HEK293T (cell line): Measurements from ENCODE around the gene ITGB2.

Experiments
- CTCF ChIA-PET: fragments of 350-600 bp; formaldehyde crosslinking; extraction: SDS; loops from one replicate; lab custom pipeline; 2021; ENCODE audit warnings: antibody characterized with exemption, inconsistent platforms; lab: Yijun Ruan, JAX
- POLR2A ChIA-PET: fragments of 350-600 bp; formaldehyde crosslinking; extraction: SDS; loops from one replicate; lab custom pipeline; 2020; ENCODE audit warnings: antibody characterized with exemption, inconsistent platforms; lab: Yijun Ruan, JAX
- DNase-seq: peaks from one replicate; pipeline ENCODE4 v3.0.0; 2012; ENCODE audit warnings: mixed read lengths; ENCODE audit errors: extremely low spot score
- ARNT ChIP-seq: fragments of 450-650 bp; IDR thresholded peaks from 2 replicates; pipeline ENCODE4 v1.6.1; 2017; ENCODE audit warnings: mild to moderate bottlenecking
- BHLHE40 ChIP-seq: fragments of 450-650 bp; IDR thresholded peaks from 2 replicates; pipeline ENCODE4 v1.6.1; 2016; ENCODE audit warnings: mild to moderate bottlenecking, moderate library complexity, borderline replicate concordance
- CTBP1 ChIP-seq: fragments of 450-650 bp; IDR thresholded peaks from 2 replicates; pipeline ENCODE4 v1.6.1; 2016; ENCODE audit warnings: borderline replicate concordance
- ELF4 ChIP-seq: fragments of 450-650 bp; IDR thresholded peaks from 2 replicates; pipeline ENCODE4 v1.6.1; 2017; ENCODE audit warnings: antibody characterized with exemption
- FOXA1 ChIP-seq: fragments of 450-650 bp; IDR thresholded peaks from 2 replicates; pipeline ENCODE4 v1.6.1; 2016; ENCODE audit warnings: mild to moderate bottlenecking
- FOXK2 ChIP-seq: fragments of 450-650 bp; IDR thresholded peaks from 2 replicates; pipeline ENCODE4 v1.6.1; 2016; ENCODE audit warnings: mild to moderate bottlenecking
- FOXM1 ChIP-seq: fragments of 450-650 bp; IDR thresholded peaks from 2 replicates; pipeline ENCODE4 v1.6.1; 2017; ENCODE audit warnings: mild to moderate bottlenecking, borderline replicate concordance
- HDGF ChIP-seq: fragments of 450-650 bp; IDR thresholded peaks from 2 replicates; pipeline ENCODE4 v1.6.1; 2017; ENCODE audit warnings: antibody characterized with exemption, borderline replicate concordance
- L3MBTL2 ChIP-seq: fragments of 450-650 bp; conservative IDR thresholded peaks from 2 replicates; pipeline ENCODE4 v1.6.1; 2016; ENCODE audit warnings: mild to moderate bottlenecking
- LEF1 ChIP-seq: fragments of 450-650 bp; IDR thresholded peaks from 2 replicates; pipeline ENCODE4 v1.6.1; 2017; ENCODE audit warnings: mild to moderate bottlenecking, borderline replicate concordance
- NFRKB ChIP-seq: fragments of 450-650 bp; IDR thresholded peaks from 2 replicates; pipeline ENCODE4 v1.6.1; 2016; ENCODE audit warnings: mild to moderate bottlenecking, moderate library complexity
- SP1 ChIP-seq: fragments of 450-650 bp; IDR thresholded peaks from 2 replicates; pipeline ENCODE4 v1.6.1; 2017
- SUZ12 ChIP-seq: fragments of 450-650 bp; IDR thresholded peaks from 2 replicates; pipeline ENCODE4 v1.6.1; 2016; ENCODE audit warnings: mild to moderate bottlenecking
- TARDBP ChIP-seq: fragments of 450-650 bp; IDR thresholded peaks from 2 replicates; pipeline ENCODE4 v1.6.1; 2016
- ZNF384 ChIP-seq: fragments of 450-650 bp; IDR thresholded peaks from 2 replicates; pipeline ENCODE4 v1.6.1; 2016
- TF ChIP-seq, protein P1 (sequence below): fragments of 450-650 bp; IDR thresholded peaks from 2 replicates; pipeline ENCODE4 v1.6.1; 2016

The ITGB2 gene

DNA sequence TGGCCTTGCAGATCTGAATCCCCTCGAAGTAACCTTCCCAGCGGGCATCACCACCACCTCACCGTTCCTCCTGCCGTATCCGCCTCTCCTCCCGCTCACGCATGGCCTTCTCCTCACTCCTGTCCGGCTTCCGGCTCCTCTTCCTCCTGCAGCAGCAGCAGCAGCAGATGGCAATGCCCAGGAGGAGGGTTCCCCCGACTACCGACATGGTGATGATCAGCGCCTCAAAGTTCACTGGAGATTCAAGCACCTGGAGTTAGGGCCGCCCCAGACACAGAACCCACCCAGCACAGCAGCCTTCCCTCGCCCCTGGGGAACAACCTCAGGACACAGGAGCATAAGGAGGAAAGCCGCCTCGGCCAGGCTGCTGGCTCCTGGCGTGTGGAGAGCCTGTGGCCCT is 64.6 kb downstream of the ITGB2 start:
- no peak for DNase-seq
- ChIA-PET CTCF (no interaction called here), POLR2A (no interaction called here)
- TF ChIP-seq NFRKB (no peak), FOXK2 (no peak), HDGF (no peak), FOXM1 (no peak)
- TF ChIP-seq, protein P1, sequence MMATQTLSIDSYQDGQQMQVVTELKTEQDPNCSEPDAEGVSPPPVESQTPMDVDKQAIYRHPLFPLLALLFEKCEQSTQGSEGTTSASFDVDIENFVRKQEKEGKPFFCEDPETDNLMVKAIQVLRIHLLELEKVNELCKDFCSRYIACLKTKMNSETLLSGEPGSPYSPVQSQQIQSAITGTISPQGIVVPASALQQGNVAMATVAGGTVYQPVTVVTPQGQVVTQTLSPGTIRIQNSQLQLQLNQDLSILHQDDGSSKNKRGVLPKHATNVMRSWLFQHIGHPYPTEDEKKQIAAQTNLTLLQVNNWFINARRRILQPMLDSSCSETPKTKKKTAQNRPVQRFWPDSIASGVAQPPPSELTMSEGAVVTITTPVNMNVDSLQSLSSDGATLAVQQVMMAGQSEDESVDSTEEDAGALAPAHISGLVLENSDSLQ = no peak

DNA sequence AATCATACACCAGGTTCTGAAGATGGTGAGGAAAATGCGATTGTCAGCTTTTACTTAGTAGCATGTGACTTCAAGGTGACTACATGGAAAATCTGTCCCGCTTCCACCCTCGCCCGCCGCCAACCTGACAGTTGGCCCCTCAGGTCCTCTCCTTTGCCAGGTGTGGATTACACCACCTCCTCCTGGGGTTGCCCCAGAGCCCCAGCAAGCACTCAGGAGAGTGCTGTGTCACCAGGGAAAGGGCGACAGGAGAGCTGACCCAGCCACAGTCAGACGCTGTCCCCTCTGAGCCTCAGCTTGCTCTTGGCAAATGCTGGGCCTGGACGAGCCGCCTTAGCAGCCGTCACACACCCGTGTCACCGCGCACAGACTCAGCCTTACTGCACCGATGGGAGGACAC is 65.1 kb downstream of the ITGB2 start:
- ChIA-PET CTCF (no interaction called here), POLR2A (no interaction called here)
- TF ChIP-seq FOXA1 (no peak), NFRKB (no peak), CTBP1 (no peak), BHLHE40 (no peak), SUZ12 (no peak), FOXK2 (no peak), FOXM1 (no peak), ELF4 (no peak)
- DNase-seq = no peak

DNA sequence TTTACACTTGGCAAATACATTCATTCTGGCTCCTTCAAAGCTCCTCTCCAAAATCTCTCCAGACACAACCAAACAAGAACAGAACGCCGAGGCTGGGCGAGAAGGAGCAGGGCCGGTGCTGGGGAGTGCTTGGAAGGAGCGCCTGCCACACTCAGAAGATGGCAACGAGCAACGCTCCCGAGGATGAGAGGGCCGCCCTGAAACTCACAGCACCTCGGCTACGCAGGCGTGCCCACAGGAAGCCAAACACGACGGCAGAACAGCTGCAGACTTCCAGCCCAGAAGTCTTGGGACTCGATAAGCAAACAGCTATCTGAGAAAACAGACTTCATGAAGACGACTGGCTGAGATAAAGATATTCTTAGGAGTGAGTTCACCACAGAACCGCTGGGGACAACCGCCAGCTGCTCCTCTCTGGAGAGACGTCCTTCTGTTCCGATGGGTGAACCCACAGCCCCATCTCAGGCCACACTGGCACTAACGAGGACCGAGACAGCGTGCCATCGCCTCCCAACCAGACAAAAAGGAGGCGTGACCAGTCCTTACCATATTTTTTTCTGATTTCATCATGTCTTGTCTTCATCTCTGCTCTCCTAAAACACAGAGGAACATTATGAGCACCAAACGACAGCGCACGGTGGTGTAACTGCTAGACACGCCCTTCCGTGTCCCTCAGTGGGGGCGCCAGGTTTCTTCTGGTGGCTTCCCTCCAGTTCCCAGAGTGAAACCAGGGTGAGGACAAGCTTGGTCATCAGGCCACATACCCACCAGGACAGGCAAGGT is 65.8 kb downstream of the ITGB2 start:
- CTCF ChIA-PET = no interaction called here
- POLR2A ChIA-PET = no interaction called here
- TF ChIP-seq, protein P1 = no peak
- TF ChIP-seq FOXA1 (no peak), NFRKB (no peak), ARNT (no peak), ELF4 (no peak), HDGF (no peak), TARDBP (no peak), SUZ12 (no peak), BHLHE40 (no peak), SP1 (no peak), FOXM1 (no peak), L3MBTL2 (no peak), LEF1 (no peak), CTBP1 (no peak), FOXK2 (no peak), ZNF384 (no peak)
- no peak for DNase-seq

DNA sequence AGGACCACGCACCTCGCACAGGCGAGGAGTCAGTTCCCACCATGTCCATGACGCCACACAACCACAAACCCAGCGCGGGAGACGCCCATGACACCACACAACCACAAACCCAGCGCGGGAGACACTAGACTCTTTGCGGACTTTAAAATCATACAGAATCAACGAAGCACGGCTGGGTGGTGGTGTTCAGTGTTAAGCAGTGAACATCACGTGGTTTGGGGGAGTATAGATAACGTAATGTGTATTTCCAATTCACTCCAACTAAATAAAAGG is 66.4 kb downstream of the ITGB2 start:
- no peak for DNase-seq
- POLR2A ChIA-PET = no interaction called here
- TF ChIP-seq HDGF (no peak), SUZ12 (no peak), ARNT (no peak), SP1 (no peak), TARDBP (no peak), ELF4 (no peak), ZNF384 (no peak), LEF1 (no peak), NFRKB (no peak), BHLHE40 (no peak), FOXA1 (no peak)
- TF ChIP-seq, protein P1 = no peak
- CTCF ChIA-PET = no interaction called here

DNA sequence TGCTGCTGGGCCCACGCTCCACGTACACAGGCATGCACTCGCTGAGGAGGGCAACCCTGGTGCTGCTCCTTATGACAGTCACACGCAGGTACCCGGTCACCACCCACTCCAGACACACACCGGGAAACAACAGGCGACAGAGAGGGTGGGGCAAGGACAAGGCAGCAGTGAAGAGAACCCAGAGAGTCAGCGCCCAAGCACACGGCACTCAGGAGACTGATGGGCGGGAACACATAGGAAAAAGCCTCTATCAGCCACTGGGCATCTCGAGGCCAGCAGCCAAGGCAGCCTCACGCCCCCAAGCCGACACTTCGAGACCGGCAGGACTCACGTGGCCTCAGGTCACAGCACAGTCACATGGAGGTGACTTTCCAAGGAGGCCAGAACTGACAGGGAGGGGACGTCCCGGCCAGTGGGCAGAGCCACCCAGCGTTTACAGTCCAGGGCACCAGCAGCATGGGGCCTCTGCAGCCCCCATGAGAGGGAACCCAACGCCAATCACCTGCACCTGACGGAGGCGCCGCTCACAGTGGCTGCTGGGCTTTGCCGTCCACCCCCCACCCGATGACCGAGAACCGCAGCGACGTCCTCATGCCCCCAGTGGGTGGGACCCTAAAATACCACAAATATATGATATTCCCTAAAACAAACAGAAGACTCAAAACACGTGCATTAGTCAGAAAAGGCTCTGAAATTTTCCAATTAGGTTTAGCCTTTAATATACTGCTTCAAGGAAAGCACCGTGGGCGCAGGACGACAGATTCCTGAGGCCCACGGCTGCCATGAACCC is 66.9 kb downstream of the ITGB2 start:
- ChIA-PET POLR2A (interaction anchor here (0.6 to 1.0 kb wide), 2 partner anchors 20 to 52 kb away, joined by 3 read pairs; partner anchors contain the start of genes PTTG1IP and UBE2G2), CTCF (no interaction called here)
- no peak for DNase-seq
- TF ChIP-seq TARDBP (no peak), FOXM1 (no peak), SUZ12 (no peak), SP1 (no peak), CTBP1 (no peak), NFRKB (no peak), ARNT (no peak), ZNF384 (no peak), L3MBTL2 (no peak), FOXK2 (no peak), FOXA1 (no peak), ELF4 (no peak), HDGF (no peak), LEF1 (no peak), BHLHE40 (no peak)
- TF ChIP-seq, protein P1 = no peak
